GM21786 (cell line): ENCODE results near the gene MIDN.

Experiments used
- ATAC-seq: cut with Tn5 transposase; IDR thresholded peaks from one replicate; pipeline ENCODE4 v1.9.1; 2021; ENCODE audit not compliant: unreplicated experiment

MIDN gene

DNA sequence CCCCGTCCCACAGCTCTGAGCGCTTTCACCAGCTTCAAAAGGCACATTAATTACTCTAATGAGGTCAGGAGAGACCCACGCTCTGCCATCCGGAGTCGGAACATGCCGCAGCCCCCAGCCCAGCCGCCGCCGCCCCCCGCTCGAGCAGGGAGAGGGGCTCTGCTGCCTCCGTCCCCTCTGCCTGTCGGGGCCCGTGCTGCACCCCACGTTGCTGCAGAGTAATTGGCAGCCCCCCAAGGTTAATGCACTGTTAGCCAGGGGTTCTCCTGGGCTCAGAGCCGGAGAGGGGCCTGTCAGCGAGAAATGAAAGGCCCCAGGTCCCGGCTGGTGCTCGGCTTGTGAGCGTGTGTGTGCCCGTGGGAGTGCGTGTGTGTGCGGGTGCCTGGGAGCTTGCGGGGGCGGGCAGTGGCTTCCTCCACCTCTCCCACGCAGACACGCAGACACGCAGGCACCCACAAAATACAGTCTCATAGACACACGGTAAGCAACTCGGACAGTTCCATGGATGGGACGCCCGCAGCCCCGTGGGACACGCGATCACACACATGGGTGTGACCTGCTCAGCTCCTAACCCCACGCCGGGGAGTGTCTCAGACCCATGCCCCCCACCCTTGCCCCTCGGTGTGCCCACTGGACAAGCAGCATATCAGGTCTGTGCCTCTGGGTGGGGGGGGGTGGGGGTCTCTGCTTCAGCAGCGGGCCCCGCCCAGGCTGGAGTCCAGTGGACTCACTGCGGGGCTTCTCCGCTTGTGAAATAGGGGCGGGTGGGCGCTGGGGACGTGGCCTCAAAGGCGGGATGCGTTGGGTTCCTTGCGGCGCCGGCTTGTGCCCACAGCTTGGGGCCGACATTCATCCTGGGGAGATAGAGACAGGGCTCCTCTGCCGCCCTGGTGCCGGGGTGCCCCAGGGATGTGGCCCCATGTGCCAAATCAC lies 32.5 kb downstream of the MIDN start:
- no peak for ATAC-seq

DNA sequence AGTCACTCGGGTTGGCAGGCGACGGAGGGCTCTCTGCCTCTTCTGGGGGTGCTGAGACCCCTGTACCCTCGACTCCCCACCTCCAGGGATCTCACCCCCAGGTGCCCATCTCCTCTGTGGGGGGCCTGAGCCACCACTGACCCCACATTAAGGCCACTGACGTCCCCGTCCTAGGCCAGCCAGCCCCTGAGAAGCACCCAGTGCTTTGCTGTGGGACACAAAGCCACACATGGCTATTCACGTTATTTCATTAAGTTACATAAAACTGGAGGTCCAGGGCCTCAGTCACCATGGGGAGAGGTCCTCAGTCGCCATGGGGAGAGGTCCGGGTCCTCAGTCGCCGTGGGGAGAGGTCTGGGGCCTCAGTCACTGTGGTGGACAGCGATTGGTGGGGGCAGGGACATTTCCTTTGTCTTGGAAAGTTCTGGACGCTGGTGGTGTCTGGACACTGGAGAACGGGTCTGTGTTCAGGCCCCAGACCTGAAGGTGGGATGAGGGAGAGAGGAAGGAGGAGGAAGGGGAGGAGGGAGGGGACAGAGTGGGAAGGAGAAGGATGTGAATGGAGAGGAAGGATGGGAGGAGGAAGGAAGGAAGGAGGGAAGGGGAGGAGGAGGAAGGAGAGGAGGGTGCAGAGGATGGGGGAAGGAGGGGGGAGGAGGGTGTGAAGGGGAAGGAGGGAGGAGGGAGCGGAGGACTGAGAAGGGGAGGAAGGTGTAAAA lies 33.3 kb downstream of the MIDN start:
- ATAC-seq: no peak

DNA sequence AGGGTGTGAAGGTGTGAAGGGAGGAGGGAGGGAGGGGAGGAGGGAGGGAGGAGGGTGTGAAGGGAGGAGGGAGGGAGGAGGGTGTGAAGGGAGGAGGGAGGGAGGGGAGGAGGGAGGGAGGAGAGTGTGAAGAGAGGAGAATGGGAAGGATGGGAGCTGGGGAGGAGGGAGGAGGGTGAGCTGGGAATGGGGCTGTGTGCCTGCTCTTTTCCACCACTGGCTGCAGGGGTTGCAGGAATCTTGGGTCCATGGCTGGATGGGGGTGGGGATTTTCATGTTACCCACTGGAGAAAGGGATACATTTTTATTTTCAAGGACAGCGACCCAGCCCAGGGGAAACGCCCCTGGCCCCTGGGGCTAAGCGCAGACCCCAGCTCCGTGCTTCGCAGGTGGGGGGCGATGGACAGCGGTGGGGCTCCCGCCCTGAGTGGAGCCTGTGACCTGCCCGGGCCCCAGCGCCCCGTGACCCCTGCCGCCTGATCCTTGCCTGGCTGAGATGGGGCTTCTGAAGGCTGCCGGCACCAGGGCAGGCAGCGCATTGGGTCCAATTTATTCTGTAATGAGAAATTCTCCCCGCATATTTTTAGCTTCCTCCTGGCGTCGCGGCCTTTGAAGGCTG lies 34.3 kb downstream of the MIDN start:
- no peak for ATAC-seq

DNA sequence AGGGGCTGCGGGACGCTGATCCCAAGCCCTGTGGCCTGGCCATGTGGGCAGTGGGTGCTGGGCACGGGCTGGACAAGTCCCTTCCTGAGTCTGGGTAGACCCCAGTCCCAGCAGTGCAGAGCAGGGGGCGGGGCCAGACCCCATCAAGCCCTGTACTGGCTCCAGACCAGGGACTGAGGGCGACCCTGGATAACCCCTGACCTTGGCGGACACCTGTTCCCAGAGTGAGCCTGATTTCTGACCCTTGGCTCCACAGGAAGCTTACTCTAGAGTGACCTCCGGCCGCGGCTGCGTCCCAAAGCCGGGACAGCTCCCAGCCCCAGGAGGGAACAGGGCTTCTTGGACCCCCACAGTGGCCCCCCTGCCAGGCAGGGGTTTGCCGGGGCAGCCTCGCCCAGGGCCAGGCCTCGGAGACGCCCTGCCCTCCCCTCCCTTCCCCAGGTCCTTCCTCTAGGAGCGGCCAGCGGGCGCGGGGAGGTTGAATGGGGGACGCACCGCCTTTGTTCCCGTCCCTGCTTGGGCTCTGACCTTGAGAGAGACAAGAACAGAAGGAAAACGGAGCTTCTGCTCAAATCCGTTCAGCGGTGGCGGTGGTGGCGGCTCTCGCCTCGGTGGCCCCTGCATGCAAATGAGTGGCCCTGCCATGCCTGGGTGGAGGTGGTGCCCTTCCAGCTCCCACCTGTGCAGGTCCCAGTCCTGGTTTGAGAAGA lies 35.0 kb downstream of the MIDN start:
- ATAC-seq: no peak

DNA sequence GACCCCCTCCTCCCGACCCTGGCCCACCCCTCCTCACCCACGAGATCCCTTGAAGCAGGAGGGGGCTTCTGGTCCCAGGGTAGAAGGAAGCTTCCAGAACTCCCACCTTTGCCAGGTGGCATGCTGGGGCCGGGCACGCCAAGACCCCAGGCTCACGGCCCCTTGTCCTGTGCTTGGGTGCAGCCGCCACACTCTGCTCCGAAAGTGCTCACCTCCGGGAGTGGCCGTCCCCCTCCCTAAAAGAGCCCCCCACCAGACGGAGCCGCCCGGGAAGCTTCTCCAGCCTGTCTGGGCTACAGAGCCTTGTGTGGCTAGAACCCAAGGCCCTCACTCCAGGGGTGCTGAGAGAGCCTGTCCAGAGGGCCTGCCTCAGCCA lies 35.5 kb downstream of the MIDN start:
- no peak for ATAC-seq

DNA sequence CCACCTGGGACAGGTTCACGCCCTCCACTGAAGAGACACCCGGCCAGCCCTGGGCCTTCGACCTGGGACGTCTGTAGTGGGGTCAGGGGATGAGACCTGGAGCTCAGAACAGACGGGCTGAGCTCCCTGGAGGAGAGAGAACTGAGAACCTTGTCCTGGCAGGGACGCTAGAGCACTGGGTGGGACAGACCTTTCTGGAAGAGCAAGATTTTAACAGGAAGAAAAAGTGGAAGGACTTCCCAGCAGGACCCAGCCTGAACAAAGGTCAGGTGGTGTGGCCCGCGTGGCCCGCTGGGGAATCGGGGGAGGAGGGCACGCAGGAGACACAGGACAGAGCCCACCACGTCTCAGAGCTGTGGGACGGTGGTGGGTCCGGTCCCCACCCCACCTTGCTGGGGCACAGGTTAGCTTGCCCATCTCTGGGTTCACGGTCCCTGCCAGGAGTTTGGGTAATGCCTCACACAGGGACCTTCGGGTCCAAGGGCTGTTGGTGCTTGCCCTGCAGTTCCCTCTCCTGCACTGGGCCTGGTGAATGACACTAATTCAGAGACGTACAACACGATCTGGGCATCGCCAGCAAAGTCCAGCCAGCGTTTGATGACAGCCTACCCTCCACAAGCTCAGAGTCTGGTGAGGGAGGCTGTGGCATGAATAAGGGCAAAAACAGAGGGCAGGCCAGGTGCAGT lies 36.1 kb downstream of the MIDN start:
- no peak for ATAC-seq

DNA sequence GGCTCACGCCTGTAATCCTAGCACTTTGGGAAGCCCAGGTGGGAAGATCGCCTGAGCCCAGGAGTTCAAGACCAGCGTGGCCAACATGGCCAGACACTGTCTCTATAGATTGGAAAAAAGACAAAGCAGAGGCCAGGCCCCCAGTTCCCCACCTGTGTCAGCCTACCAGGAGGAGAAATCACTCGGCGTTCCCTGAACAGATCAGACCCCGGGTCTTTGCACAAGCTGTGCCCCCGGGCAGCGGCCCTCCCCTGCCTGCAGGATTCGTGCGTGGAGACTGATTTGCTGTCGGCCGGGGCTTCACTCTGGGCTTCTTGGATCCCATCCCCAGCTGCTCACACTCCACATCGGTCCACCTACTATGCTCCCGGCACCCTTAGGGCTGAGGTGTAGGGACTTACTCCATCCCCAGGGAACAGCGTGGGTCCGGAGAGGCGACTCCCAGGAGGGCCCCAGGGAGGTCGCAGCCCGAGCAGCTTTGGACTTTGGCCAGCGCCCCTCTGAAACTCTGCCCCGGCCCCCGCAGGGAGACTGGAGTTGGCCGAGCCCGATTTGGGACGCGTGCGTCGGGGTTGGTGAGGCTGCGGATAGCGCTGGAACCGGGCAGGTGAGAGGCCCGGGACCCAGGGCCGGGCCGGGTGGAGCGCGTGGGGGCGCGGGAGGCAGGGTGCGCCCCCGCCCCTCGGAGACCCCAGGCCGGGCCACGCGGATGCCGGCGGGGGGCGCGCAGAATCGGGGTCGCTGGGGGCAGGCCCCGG lies 36.8 kb downstream of the MIDN start:
- no peak for ATAC-seq

DNA sequence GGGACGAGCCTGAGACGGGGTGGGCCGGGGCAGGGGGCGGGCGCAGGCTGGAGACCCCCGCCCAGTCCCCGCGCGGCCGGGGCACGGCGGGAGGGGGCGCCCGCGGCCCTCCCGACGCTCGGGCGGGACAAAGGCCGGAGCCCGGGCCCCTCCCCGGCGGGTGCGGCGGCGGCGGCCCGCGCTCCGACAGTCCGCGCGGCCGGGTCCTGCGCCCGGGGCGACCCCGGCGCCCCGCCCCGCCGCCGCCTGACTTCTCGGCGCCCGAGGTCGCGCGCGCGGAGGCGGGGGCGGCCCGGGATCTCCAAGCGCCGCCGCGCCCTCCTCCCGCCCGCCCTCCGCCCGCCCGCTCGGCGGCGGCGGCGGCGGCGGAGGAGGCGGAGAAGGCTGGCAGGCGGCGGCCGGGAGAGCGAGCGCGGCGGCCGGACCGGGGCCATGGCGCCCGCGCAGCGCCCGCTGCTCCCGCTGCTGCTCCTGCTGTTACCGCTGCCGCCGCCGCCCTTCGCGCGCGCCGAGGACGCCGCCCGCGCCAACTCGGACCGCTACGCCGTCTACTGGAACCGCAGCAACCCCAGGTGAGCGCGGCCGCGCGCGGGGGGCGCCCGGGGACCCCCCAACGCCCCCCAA lies 37.5 kb downstream of the MIDN start, which contains the start of gene EFNA2:
TSS of gene EFNA2 (plus strand) at position 137 of the 624 bp plus-strand sequence. CDS start at position 433, 296 bp downstream.
- no peak for ATAC-seq

DNA sequence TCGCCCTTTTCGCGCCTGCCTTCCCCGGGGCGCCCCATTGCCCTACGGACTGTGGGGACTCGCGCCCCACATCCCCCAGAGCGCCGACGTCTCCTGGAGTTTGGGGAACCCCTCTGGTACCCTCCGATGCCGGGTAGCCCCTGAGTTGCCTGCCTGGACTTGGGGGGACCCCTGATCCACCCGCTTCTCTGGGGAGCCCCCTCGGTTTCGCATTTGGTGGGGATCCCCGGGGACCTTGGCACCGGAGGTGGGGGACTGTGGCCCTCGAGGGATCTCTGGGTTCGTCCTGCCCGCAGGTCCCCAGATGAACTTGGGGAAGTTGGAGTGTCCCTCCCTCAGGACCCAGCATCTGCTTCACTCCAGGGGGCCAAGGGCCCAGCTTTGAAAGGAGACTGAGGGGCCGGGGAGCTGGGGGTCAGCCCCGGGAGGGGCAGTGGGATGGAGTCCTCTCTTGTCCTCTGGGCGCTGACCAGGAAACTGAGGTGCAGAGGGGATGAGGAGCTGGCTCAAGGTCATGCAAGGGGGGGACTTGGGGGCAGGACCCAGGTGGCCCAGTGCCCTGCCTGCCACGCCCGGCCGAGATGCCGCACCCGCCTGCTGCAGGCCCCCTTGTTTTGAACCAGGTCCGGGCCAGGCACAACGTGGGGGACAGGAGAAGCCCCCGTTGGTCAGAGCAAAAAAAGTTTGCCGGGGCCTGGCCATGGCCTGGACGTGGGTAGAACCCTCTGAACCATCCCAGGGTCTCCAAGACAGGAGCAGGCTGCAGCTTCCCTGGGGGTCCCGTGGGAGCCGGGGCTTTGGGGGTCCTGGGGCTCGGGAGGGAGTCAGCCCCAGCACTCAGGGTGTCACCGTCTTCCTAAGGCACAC lies 38.3 kb downstream of the MIDN start:
- no peak for ATAC-seq

DNA sequence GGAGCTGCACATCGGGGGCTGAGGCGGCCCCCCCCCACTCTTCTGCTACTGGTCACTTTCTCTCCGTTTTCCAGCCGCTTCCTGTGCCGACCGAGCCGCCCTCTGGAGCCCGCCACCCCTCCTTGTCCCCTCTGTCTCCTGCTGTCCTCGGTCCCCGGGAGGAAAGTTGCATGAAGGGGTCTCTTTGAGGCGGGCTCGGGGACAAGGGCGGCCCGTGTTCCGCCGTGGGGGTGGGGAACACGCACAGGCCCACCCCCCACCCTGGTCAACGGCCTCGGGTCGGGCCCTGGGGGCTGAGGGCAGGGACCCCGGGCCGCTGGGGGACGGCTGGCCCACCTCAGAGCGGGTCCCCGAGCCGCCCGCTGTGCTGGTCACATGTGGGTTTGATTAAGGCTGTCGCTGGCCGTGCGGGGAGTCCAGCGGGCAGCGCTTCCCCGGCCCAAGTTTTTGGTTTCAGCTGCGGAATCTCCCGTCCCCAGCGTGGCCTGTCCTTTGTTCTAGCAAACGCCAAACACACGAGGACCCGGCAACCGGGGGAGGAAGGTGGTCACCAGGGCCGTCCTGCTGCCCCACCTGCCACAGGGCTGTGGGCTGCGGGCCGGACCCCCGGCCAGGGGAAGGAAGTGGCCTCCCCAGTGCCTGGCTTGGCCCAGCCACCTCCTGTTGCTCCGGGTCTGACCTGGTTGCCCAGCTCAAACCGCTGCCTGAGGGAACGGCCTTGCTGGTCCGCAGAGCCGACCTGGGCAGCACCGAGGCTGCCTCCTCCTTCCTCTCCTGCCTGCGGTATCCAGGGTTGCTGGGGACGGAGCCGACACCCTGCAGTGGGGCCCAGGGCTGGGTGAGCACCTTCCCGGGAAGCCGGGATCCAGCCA lies 39.2 kb downstream of the MIDN start:
- no peak for ATAC-seq

DNA sequence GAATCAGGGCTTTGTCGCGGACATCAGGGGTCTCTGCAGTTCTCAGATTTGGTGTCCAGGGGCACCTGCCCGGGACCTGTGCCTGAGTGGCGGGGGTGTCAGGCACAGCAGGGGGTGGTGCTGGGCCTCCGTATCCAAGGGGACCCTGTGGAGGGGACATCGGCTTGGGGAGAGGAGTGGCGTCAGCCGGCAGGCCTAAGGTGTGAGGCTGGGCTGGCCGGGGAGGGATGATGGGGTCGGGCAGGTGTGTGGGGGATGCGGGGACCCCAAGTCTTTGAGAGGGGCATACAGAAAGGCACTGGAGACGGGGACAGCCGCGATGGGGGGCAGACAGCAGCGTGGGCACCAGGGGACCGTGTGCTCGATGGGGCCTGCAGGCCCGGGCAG lies 39.8 kb downstream of the MIDN start:
- ATAC-seq: no peak

DNA sequence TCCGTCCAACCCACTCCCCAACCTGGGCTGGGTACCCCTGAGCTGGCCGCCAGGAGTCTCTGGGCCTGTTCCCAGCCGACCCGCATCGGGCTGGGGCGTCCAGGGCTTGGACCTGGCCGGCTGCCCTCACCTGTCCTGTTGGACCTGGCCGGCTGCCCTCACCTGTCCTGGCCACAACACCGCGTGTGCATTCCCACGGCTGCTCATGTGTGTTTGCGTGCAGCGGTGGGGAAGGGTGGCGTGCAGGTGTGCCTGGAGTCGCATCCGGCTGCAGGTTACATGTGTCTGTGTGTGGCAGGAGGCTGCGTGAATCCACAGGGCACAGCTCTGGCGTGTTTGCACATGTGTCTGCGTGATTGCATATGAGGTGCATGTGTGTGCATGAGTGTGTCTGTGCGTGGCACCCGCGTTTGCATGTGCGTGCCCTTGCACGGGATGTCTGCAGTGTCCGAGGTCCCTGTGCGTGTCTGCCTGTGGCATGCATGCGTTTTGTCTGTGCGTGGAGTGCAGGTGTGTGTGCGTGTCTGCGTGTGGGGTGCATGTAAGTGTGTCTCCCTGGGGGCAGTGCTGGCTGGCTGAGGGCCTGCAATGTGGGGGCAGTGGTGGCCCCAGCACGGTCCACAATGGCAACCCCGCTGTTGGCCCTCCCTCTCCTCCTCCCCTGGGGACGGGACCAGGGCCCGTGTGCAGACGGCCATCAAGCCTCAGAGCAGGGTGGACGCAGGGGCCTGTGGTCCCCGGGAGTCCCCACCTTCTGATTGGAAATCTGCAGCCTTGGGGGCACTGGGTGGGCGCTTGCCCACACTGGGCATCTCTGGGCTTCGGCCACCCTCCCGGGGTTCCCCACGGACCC lies 40.7 kb downstream of the MIDN start:
- ATAC-seq: no peak

DNA sequence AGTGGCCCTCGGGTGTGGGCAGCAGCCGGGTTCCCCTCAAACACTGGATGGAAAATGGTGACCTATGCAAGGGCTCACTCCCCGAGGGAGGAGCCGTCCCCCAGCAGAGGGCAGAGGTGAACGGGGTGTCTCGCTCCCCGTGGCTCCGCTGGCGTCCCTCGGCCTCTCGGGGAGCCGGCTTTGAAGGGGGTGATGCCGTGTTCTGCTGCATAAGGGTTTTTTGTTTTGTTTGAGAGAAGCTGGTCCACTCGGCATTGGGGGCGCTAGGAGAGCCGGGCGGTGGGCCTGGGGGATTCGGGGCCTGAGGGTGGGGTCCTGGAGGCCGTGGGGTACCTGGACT lies 41.3 kb downstream of the MIDN start:
- no peak for ATAC-seq

DNA sequence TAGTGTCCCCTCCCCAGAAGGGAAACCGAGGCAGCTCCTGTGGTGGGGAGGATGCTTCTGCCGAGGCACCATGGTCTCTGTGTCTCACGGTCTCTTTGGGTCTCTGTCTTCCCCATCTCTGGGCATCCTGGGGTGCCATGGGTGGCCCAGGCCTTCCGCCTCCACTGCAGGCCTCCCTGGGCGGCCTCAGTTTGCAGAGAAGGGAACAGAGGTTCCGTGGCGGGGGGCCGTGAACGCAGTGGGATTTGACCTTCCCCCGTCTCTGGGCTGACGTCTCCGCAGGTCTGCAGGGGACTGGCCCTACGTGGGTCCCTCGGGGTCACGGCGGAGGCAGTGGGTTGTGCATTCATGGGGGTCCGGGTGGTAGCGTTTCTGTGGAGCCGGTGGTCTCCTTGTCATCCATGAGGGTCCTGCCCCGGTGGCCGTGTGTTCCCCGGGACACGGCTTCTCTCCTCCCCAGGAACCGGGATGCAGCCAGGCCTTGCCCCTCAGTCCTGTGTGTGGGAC lies 41.9 kb downstream of the MIDN start:
- no peak for ATAC-seq

DNA sequence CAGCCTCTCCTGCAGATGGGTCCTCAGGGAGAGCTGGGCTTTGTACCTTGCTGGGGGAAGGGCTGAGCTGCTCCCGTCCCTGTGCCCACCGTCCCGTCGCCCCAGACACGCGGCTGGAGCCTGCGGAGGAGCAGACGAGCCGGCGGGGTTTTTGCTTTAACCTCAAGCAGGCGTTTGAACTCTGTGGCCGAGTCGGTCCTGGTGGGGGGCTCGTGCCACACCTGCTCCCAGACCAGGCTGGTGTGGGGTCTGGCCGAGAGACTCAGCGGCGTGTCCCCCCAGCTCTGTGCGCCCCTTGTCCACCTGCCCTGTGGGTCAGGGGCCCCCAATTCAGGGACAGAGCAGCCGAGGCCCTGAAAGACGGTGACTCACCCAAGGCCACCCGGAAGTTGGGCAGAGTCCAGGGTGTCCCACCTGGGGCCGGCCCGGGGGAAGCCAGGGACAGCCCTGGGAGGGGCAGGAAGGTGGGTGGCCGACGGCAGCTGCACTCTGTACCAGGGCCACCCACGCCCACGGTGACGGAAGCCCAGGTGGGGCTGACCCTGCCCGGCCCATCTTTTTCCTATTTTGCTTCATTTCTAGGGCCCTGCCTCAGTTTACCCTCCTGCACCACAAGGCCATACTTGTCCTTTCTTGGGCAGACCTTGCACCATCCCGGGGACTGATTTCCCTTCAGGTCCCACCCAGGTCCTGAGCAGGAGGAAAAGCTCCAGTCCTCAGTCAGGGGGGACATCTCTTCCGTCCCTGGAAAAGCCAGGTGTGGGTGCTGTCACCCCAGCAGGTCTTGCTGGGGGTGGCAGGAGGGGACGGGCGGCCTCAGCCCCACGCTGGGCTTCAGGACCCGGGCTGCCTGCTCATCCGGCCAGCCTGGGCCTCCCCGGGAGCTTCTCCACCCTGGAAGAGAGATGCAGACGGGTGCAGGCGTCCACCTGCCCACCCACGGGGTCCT lies 42.6 kb downstream of the MIDN start:
- no peak for ATAC-seq
